GM18502 (cell line): ENCODE results near the gene CERK.
"Not testable (repeated sequence)": the region's sequence is repeated elsewhere in the genome, so short reads cannot be mapped to it uniquely, and the experiment has no call there.

Experiments
- ATAC-seq: cut with Tn5 transposase; IDR thresholded peaks from one replicate; pipeline ENCODE4 v1.9.1; 2021; ENCODE audit warnings: mild to moderate bottlenecking; ENCODE audit not compliant: unreplicated experiment, poor library complexity

Gene CERK

GRCh38 chr22:46737976-46738646, at the start of gene CERK:
Gene CERK (minus strand): TSS chr22:46738252. CDS start chr22:46738148, 104 bp downstream.
- peak; percentile 42 for ATAC-seq

GRCh38 chr22:46783721-46784120, 45.7 kb upstream of the CERK start:
- ATAC-seq: no peak

GRCh38 chr22:46782200-46782599, 44.1 kb upstream of the CERK start:
- ATAC-seq: not testable (repeated sequence)

- ATAC-seq: no peak
Measured at GRCh38 chr22:46781291-46781690, 43.2 kb upstream of the CERK start.

GRCh38 chr22:46780453-46780852, 42.4 kb upstream of the CERK start:
- no peak for ATAC-seq

GRCh38 chr22:46779651-46780050, 41.6 kb upstream of the CERK start:
- no peak for ATAC-seq

GRCh38 chr22:46779023-46779422, 41.0 kb upstream of the CERK start:
- no peak for ATAC-seq

GRCh38 chr22:46777609-46777970, 39.5 kb upstream of the CERK start:
- no peak for ATAC-seq

GRCh38 chr22:46776876-46777608, 39.0 kb upstream of the CERK start:
- no peak for ATAC-seq

- ATAC-seq: no peak
Measured at GRCh38 chr22:46775850-46776826, 38.1 kb upstream of the CERK start.

GRCh38 chr22:46774980-46775849, 37.2 kb upstream of the CERK start:
- no peak for ATAC-seq

GRCh38 chr22:46774253-46774979, 36.4 kb upstream of the CERK start:
- ATAC-seq: peak; percentile 41

GRCh38 chr22:46773076-46773475, 35.0 kb upstream of the CERK start:
- no peak for ATAC-seq

- ATAC-seq: no peak
Measured at GRCh38 chr22:46770726-46771125, 32.7 kb upstream of the CERK start.

- no peak for ATAC-seq
Measured at GRCh38 chr22:46770151-46770641, 32.1 kb upstream of the CERK start.

- ATAC-seq: no peak
Measured at GRCh38 chr22:46769706-46770105, 31.7 kb upstream of the CERK start.

- no peak for ATAC-seq
Measured at GRCh38 chr22:46769191-46769675, 31.2 kb upstream of the CERK start.

- ATAC-seq: no peak
Measured at GRCh38 chr22:46767249-46767985, 29.4 kb upstream of the CERK start.
